Epithelial cell of prostate (primary cell): ENCODE data around the gene SSBP3.
"Not testable (repeated sequence)": the region's sequence is repeated elsewhere in the genome, so short reads cannot be mapped to it uniquely, and the experiment has no call there.

Source experiments
- DNase-seq: peaks from one replicate; pipeline ENCODE4 v3.0.0-alpha.2; 2011; ENCODE audit warnings: low read depth, low spot score
- H3K27ac ChIP-seq: fragments of 450-650 bp; 2 replicates; pipeline ENCODE4 v1.5.1; 2017; ENCODE audit warnings: mild to moderate bottlenecking

SSBP3 gene

GRCh38 chr1:54358503-54359168, 47.6 kb downstream of the SSBP3 start:
- no peak overlapping the region for H3K27ac ChIP-seq
- DNase-seq, result no peak

GRCh38 chr1:54357967-54358366, 48.2 kb downstream of the SSBP3 start:
- H3K27ac ChIP-seq, result no peak overlapping the region
- DNase-seq, result no peak

- no peak for DNase-seq
- no peak overlapping the region for H3K27ac ChIP-seq
Measured at GRCh38 chr1:54356680-54357147, 49.5 kb downstream of the SSBP3 start.

GRCh38 chr1:54355931-54356679, 50.1 kb downstream of the SSBP3 start:
- DNase-seq, result no peak
- H3K27ac ChIP-seq, result no peak overlapping the region

- H3K27ac ChIP-seq, result no peak overlapping the region
- no peak for DNase-seq
Measured at GRCh38 chr1:54354899-54355298, 51.3 kb downstream of the SSBP3 start.

GRCh38 chr1:54353959-54354358, 52.2 kb downstream of the SSBP3 start:
- no peak for DNase-seq
- H3K27ac ChIP-seq, result no peak overlapping the region

GRCh38 chr1:54352755-54353154, 53.4 kb downstream of the SSBP3 start:
- H3K27ac ChIP-seq, result no peak overlapping the region
- DNase-seq, result no peak

- no peak overlapping the region for H3K27ac ChIP-seq
- no peak for DNase-seq
Measured at GRCh38 chr1:54350360-54350759, 55.8 kb downstream of the SSBP3 start.

GRCh38 chr1:54348700-54349021, 57.5 kb downstream of the SSBP3 start:
- H3K27ac ChIP-seq, result no peak overlapping the region
- DNase-seq, result no peak

GRCh38 chr1:54347955-54348699, 58.1 kb downstream of the SSBP3 start:
- H3K27ac ChIP-seq, result no peak overlapping the region
- no peak for DNase-seq

GRCh38 chr1:54347261-54347954, 58.8 kb downstream of the SSBP3 start:
- no peak overlapping the region for H3K27ac ChIP-seq
- no peak for DNase-seq

- not testable (repeated sequence) for DNase-seq, H3K27ac ChIP-seq
Measured at GRCh38 chr1:54345548-54345947, 60.6 kb downstream of the SSBP3 start.

GRCh38 chr1:54345116-54345515, 61.1 kb downstream of the SSBP3 start:
- H3K27ac ChIP-seq, result no peak overlapping the region
- DNase-seq, result no peak

GRCh38 chr1:54342742-54343687, 63.2 kb downstream of the SSBP3 start:
- no peak for DNase-seq
- no peak overlapping the region for H3K27ac ChIP-seq

- H3K27ac ChIP-seq, result no peak overlapping the region
- no peak for DNase-seq
Measured at GRCh38 chr1:54342288-54342687, 63.9 kb downstream of the SSBP3 start.

GRCh38 chr1:54341763-54342162, 64.4 kb downstream of the SSBP3 start:
- no peak overlapping the region for H3K27ac ChIP-seq
- DNase-seq, result no peak

- no peak for DNase-seq
- H3K27ac ChIP-seq, result no peak overlapping the region
Measured at GRCh38 chr1:54340878-54341277, 65.3 kb downstream of the SSBP3 start.

- no peak for DNase-seq
- H3K27ac ChIP-seq, result no peak overlapping the region
Measured at GRCh38 chr1:54340434-54340833, 65.8 kb downstream of the SSBP3 start.

- no peak for DNase-seq
- no peak overlapping the region for H3K27ac ChIP-seq
Measured at GRCh38 chr1:54339126-54339525, 67.1 kb downstream of the SSBP3 start.

- H3K27ac ChIP-seq, result no peak overlapping the region
- no peak for DNase-seq
Measured at GRCh38 chr1:54338464-54338863, 67.7 kb downstream of the SSBP3 start.
